ENCODE results near the gene CEL.

DNA sequence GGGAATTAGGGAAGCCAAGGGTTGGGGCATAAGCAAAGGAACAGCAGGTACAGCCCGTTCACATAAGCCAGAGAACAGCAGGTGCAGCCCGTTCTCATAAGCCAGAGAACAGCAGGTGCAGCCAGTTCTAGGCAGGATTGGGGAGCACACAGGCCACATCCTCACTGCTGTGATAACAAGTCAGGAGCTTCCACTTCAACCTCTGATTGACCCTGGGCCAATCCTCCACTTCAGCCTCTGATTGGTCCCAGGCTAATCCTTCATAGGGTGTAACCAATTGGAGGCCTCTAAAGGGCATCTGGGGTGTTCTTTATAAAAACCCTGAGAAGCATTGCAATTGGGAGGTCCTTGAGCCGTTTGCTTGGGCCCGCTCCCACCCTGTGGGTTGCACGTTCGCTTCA is 27.5 kb downstream of the CEL start:
- TF ChIP-seq POLR2A (IDR thresholded peaks at IDR 0.05) = no peak
- TF ChIP-seq, protein P1, sequence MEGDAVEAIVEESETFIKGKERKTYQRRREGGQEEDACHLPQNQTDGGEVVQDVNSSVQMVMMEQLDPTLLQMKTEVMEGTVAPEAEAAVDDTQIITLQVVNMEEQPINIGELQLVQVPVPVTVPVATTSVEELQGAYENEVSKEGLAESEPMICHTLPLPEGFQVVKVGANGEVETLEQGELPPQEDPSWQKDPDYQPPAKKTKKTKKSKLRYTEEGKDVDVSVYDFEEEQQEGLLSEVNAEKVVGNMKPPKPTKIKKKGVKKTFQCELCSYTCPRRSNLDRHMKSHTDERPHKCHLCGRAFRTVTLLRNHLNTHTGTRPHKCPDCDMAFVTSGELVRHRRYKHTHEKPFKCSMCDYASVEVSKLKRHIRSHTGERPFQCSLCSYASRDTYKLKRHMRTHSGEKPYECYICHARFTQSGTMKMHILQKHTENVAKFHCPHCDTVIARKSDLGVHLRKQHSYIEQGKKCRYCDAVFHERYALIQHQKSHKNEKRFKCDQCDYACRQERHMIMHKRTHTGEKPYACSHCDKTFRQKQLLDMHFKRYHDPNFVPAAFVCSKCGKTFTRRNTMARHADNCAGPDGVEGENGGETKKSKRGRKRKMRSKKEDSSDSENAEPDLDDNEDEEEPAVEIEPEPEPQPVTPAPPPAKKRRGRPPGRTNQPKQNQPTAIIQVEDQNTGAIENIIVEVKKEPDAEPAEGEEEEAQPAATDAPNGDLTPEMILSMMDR (IDR thresholded peaks at IDR 0.05) = no peak
